ENCODE results near the gene AAGAB.

DNA sequence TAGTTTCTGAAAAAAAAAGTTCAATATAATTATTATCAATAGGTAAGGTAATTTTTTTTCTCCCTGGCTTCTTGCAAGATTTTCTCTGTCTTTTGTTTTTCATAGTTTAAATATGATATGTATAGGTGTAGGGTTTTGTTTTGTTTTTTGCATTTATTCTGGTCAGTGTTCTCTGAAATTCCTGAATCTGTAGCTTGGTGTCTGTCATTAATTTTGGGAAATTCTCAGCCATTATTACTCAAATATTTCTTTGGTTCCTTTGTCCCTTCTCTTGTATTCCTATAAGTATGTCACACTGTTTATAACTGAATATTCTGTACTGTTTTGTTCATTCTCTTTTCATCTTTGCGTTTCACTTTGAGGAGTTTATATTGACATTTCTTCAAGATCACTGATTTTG, 22.2 kb upstream of the AAGAB start:
- TF ChIP-seq CTCF (IDR thresholded peaks at IDR 0.05) (no peak), REST (IDR thresholded peaks at IDR 0.05; ENCODE audit: insufficient read depth in 1 of 2, low read depth in 2 of 2, low read length in 1 of 2) (no peak), POLR2AphosphoS5 (IDR thresholded peaks at IDR 0.05; ENCODE audit: low read depth, low read length) (no peak), SIN3A (IDR thresholded peaks at IDR 0.05; ENCODE audit: borderline replicate concordance, insufficient read depth, low read depth, low read length) (no peak), TCF7L2 (IDR thresholded peaks at IDR 0.05; ENCODE audit: low read depth, low read length) (no peak)

Measured in Panc1 (cell line).